ENCODE measurements around the gene NPLOC4.

Gene NPLOC4

DNA sequence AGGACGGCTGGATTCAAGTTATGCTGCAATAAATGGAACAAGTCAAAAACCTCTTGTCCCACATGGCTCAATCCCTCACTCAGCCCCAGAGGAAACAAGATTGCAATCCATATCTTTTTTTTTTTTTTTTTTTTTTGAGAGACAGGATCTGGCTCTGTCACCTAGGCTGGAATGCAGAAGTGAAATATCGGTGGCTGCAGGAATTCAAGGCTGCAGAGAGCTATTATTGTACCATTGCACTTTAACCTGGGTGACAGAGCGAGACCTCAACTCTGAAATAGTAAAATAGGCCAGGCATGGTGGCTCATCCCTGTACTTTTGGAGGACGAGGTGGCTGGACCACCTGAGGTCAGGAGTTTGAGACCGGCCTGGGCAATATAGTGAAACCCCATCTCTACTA is 22.1 kb upstream of the NPLOC4 start:
- H3K4me3 ChIP-seq (replicated peaks; ENCODE audit: insufficient read depth, low read length) = no peak overlapping the region
- no peak overlapping the region for H3K27ac ChIP-seq (replicated peaks)
- H3K27me3 ChIP-seq (ENCODE audit: insufficient read depth, poor library complexity, severe bottlenecking) = no peaks in the 10 kb centered on the region

DNA sequence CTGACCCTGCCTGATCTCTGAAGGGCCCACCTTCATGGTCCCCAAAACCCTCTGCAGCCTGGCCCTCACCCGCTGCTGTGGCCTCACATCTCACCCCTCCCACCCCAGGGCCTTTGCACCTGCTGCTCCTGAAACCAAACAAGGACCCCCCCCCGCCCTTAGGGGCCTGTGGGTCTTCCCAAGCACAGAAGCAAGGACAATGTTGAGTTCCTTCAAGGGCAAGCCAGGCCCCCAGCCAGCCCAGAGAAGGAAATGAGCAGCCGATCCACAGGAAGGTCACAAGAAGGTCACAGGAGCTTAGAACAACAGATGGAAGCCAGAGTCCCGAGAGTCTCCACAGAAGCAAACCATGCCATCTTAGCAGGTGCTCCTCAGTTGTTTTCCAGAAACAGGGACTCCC is 19.9 kb upstream of the NPLOC4 start:
- TF ChIP-seq GABPA (IDR thresholded peaks at IDR 0.05; ENCODE audit: low read depth) (no peak), SPI1 (IDR thresholded peaks at IDR 0.05; ENCODE audit: borderline replicate concordance, low read depth) (no peak)
- TF ChIP-seq, protein P1, sequence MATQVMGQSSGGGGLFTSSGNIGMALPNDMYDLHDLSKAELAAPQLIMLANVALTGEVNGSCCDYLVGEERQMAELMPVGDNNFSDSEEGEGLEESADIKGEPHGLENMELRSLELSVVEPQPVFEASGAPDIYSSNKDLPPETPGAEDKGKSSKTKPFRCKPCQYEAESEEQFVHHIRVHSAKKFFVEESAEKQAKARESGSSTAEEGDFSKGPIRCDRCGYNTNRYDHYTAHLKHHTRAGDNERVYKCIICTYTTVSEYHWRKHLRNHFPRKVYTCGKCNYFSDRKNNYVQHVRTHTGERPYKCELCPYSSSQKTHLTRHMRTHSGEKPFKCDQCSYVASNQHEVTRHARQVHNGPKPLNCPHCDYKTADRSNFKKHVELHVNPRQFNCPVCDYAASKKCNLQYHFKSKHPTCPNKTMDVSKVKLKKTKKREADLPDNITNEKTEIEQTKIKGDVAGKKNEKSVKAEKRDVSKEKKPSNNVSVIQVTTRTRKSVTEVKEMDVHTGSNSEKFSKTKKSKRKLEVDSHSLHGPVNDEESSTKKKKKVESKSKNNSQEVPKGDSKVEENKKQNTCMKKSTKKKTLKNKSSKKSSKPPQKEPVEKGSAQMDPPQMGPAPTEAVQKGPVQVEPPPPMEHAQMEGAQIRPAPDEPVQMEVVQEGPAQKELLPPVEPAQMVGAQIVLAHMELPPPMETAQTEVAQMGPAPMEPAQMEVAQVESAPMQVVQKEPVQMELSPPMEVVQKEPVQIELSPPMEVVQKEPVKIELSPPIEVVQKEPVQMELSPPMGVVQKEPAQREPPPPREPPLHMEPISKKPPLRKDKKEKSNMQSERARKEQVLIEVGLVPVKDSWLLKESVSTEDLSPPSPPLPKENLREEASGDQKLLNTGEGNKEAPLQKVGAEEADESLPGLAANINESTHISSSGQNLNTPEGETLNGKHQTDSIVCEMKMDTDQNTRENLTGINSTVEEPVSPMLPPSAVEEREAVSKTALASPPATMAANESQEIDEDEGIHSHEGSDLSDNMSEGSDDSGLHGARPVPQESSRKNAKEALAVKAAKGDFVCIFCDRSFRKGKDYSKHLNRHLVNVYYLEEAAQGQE (IDR thresholded peaks at IDR 0.05; ENCODE audit: insufficient replicate concordance, low read depth) = no peak
- TF ChIP-seq, protein P2, sequence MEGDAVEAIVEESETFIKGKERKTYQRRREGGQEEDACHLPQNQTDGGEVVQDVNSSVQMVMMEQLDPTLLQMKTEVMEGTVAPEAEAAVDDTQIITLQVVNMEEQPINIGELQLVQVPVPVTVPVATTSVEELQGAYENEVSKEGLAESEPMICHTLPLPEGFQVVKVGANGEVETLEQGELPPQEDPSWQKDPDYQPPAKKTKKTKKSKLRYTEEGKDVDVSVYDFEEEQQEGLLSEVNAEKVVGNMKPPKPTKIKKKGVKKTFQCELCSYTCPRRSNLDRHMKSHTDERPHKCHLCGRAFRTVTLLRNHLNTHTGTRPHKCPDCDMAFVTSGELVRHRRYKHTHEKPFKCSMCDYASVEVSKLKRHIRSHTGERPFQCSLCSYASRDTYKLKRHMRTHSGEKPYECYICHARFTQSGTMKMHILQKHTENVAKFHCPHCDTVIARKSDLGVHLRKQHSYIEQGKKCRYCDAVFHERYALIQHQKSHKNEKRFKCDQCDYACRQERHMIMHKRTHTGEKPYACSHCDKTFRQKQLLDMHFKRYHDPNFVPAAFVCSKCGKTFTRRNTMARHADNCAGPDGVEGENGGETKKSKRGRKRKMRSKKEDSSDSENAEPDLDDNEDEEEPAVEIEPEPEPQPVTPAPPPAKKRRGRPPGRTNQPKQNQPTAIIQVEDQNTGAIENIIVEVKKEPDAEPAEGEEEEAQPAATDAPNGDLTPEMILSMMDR (IDR thresholded peaks at IDR 0.05; ENCODE audit: insufficient read depth, low read length) = no peak
- DNase-seq (ENCODE audit: low read depth in 1 of 2, low spot score in 1 of 2) = no peak
- H3K27me3 ChIP-seq (ENCODE audit: insufficient read depth, poor library complexity, severe bottlenecking) = no peaks in the 10 kb centered on the region
- H3K4me3 ChIP-seq (replicated peaks; ENCODE audit: insufficient read depth, low read length) = no peak overlapping the region
- H3K27ac ChIP-seq (replicated peaks) = no peak overlapping the region; the same call in 1 of the 2 replicates

More for the DNA sequence above, 22.1 kb upstream of the NPLOC4 start:
- TF ChIP-seq GABPA (IDR thresholded peaks at IDR 0.05; ENCODE audit: low read depth) (no peak), SPI1 (IDR thresholded peaks at IDR 0.05; ENCODE audit: borderline replicate concordance, low read depth) (no peak), POLR2AphosphoS5 (IDR thresholded peaks at IDR 0.05; ENCODE audit: low read depth) (no peak)
- TF ChIP-seq, protein P1 (IDR thresholded peaks at IDR 0.05; ENCODE audit: insufficient replicate concordance, low read depth) = no peak
- TF ChIP-seq, protein P2 (IDR thresholded peaks at IDR 0.05; ENCODE audit: insufficient read depth, low read length) = no peak
- DNase-seq (ENCODE audit: low read depth in 1 of 2, low spot score in 1 of 2) = no peak

DNA sequence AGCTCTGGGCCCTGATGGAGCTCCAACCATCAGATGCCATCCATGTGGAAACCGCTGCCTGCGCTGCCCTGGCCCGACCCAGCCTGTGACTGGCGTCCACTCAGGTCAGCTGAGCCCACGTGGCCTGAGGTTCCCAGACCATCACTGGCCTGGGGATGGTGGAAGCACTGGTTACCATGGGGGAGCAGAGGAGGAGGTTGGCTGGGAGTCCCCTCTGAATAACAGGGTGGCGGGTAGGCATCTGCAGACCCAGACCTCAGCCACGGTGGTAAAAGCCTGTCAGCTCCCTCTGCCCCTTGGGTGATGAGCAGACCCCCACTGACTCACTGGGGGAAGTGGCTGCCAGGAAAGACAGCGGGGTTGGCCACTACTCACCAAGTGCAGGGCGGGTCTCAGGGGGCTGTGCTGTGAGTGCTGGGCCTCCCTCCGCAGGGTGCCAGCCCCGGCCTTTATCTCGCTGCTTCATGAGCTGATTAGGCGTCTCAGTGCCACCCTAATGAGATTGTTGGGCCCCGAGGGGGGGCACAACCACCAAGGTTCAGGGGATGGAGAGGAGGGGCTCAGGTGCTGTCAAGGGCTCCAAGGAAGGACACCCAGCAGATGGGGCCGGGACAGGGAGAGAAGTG is 19.3 kb upstream of the NPLOC4 start, which contains the start of gene PDE6G:
TSS of gene PDE6G (minus strand) at position 425 of the 626 bp plus-strand sequence. CDS start 3,237 bp downstream, outside the sequence.
- H3K4me3 ChIP-seq (replicated peaks; ENCODE audit: insufficient read depth, low read length) = no peak within 1 kb of the TSS
- TF ChIP-seq POLR2AphosphoS5 (IDR thresholded peaks at IDR 0.05; ENCODE audit: low read depth) = no peak
- TF ChIP-seq, protein P2 (IDR thresholded peaks at IDR 0.05; ENCODE audit: insufficient read depth, low read length) = no peak
- no peaks in the 10 kb centered on the region for H3K27me3 ChIP-seq (ENCODE audit: insufficient read depth, poor library complexity, severe bottlenecking)
- H3K27ac ChIP-seq (replicated peaks) = no peak within 1 kb of the TSS; the same call in 1 of the 2 replicates
- no peak for DNase-seq (ENCODE audit: low read depth in 1 of 2, low spot score in 1 of 2)

Data from HL-60 (cell line).